ENCODE results near the gene POLR2E.

GRCh38 chr19:1136621-1137317 lies 41.6 kb upstream of the POLR2E start:
- no peak for TF ChIP-seq CTCF (IDR thresholded peaks at IDR 0.05 in 2 of 3, conservative IDR thresholded peaks at IDR 0.05 in 1 of 3; ENCODE audit: control insufficient read depth in 2 of 3, extremely low read depth in 1 of 3, insufficient read depth in 1 of 3, low read depth in 3 of 3, low read length in 3 of 3)
- no peak for TF ChIP-seq NRF1 (conservative IDR thresholded peaks at IDR 0.05; ENCODE audit: low read depth, low read length)
- TF ChIP-seq ZNF384 (IDR thresholded peaks at IDR 0.05; ENCODE audit: borderline replicate concordance, low read depth, low read length): no peak
- TF ChIP-seq HSF1 (IDR thresholded peaks at IDR 0.05; ENCODE audit: low read depth, low read length): no peak
- no peak for TF ChIP-seq SUZ12 (IDR thresholded peaks at IDR 0.05; ENCODE audit: unreplicated experiment)
- no peak for TF ChIP-seq CHD1 (IDR thresholded peaks at IDR 0.05; ENCODE audit: low read depth, low read length)

All from GM12878 (cell line).